ENCODE measurements around the gene EPS8.
A peak's percentile ranks its signal among the peaks of the same experiment; 100 is the strongest.

EPS8 gene

DNA sequence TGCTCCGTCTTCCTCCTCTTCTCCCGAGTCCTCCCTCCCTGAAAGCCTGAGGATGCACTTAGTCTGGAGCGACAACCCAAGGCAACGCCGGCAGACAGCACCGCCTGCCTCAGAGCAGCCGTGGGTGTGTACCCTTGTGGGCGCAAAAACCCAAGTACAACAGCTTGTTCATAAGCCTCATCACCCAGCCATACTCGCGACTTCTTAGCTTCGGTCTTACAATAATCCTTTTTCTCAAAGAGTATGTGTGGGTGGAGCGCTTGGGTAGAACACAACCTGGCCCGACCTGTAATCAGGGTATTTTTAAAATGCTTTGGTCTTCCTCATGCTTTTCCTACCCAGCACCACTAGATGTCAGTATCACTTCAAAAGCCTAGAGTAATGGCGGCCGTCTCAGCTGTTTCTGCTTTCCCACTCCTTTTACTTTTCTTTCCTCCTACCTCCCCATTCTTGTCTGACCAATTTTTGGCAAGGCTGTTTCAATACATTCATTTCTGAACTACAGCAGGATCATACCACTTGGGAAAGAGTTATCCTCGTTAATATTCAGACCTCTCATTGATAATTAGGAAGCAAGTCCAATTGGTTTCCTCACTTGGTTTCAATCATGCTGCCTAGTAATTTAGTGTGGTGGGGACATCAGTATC lies 198.9 kb downstream of the EPS8 start:
- peak overlapping the region; percentile 24 for H3K4me3 ChIP-seq (ENCODE audit: low read depth, low read length)
- peak; percentile 82 for TF ChIP-seq CTCF (IDR thresholded peaks at IDR 0.05; ENCODE audit: low read depth, low read length)

DNA sequence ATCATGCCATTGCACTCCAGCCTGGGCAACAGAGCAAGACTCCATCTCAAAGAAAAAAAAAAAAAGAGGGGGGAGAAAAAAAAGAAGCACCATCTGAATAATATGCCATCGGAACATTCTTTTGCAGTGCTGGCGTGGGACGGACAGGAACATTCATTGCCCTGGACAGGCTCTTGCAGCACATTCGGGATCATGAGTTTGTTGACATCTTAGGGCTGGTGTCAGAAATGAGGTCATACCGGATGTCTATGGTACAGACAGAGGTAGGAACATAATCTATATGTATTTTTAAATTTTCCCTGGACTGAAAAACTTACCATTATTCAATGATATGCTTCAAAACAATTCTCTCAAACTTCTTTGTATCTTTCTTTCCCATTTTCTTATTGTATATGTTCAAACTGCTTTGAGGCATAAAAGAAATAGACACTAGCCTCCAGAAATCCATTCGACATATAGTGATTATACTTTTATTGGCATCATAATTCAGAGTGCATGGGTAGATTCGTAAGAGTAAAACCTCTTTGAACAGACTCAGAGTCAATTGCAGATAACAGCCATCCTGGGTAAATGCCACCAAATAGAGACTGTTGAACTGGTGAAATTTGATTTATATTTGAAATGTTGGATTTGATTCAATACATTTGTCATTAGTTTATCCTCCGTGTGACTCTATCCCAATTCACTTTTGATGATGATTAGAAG lies 199.7 kb downstream of the EPS8 start:
- TF ChIP-seq CTCF (IDR thresholded peaks at IDR 0.05; ENCODE audit: low read depth, low read length): no peak
- no peak overlapping the region for H3K4me3 ChIP-seq (ENCODE audit: low read depth, low read length)

DNA sequence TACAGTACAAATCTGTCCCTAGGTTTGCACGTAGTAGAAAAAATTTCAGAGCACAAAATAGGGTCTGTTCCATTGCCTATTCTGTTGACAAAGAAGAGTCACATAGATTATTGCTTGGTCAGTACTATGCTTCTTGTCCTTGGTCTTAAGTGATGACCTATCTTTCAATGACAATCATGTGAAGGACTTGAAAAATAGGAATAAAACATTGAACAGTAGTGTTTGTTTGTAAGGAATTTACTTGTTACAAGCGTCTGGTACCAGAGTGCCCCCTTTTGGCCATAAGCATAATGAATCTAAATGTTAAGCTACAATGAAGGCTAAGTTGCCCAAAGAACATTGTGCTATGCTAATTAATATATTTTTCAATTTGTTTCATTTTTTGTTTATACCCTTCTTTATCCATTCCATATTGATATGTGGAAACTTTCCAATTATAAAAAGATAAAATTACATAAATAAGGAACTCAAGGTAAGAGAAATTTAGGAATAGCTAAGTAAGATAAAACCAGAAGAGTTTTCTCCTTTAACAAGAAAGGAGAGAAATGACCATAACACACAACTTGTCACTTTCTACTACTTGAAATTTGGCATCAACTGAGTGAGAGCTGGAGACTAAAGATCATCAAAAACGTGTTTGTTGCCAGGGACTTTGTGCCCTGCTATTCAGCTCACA lies 204.7 kb downstream of the EPS8 start:
- no peak overlapping the region for H3K4me3 ChIP-seq (ENCODE audit: low read depth, low read length)
- peak; percentile 60 for TF ChIP-seq CTCF (IDR thresholded peaks at IDR 0.05; ENCODE audit: low read depth, low read length)

DNA sequence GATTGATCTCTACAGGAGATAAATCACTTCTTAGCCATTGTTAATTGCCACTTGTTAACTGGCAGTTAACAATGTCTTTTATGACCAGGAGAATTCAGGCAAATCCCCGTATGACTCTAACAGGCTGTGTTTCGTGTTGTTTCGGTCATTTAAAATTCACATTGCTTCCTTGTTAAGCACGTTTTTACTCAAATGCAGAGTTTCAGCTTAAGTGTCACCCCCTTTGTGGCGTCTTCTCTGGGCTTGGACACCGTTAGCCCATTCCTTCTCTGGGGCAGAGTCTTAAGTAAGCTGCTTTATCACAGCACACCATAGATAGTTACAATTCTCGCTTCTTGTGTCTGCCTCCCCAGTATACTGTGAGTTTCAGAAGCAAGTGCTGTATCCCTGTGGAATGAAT lies 205.4 kb downstream of the EPS8 start:
- TF ChIP-seq CTCF (IDR thresholded peaks at IDR 0.05; ENCODE audit: low read depth, low read length): no peak
- H3K4me3 ChIP-seq (ENCODE audit: low read depth, low read length): no peak overlapping the region

DNA sequence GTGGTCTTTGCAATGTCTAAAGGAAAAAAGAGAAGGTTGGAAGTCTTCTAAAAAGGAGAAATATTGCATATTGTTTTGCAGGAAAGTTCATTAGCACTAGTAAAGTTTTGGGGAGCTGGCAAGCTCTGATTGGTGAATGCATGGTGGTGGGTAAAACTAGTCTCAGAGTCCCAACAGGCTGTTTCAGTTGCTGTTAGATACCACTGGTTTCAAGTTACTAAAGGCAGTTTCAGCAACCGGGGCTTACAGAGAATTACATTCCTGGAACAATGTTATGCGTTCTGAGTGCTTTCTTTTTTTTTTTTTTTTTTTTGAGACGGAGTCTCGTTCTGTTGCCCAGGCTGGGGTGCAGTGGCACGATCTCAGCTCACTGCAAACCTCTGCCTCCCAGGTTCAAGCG lies 208.2 kb downstream of the EPS8 start:
- TF ChIP-seq CTCF (IDR thresholded peaks at IDR 0.05; ENCODE audit: low read depth, low read length): no peak
- H3K4me3 ChIP-seq (ENCODE audit: low read depth, low read length): no peak overlapping the region

DNA sequence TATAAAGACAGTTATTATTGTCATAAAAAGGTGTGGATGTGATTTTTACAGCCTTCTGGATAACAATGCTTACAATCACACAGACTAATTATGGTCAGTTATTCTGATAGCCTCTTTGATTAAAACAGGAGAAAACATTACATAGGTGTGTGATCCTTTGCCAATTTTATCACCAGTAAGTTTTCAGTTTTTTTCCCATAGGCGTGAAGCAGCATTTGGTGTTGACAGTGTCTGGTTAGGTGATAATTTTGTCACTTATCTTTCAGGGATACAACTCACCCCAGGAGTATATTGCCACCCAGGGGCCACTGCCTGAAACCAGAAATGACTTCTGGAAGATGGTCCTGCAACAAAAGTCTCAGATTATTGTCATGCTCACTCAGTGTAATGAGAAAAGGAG lies 208.8 kb downstream of the EPS8 start:
- no peak overlapping the region for H3K4me3 ChIP-seq (ENCODE audit: low read depth, low read length)
- no peak for TF ChIP-seq CTCF (IDR thresholded peaks at IDR 0.05; ENCODE audit: low read depth, low read length)

All from WI38 (cell line).